Hepatocyte (in vitro differentiated cells): Measurements from ENCODE around the gene XPR1. TPM values are rescaled to one million over a fixed set of nuclear protein-coding genes. Genes with fewer than 3 reads are reported as not detected.

ENCODE experiments used
- DNase-seq: peaks from one replicate; pipeline ENCODE4 v3.0.0-alpha.2; 2016; ENCODE audit warnings: low spot score
- H2AFZ ChIP-seq: fragments of 200-600 bp; sonication (generic); 2 replicates; pipeline ENCODE4 v1.6.0; 2016; ENCODE audit warnings: antibody characterized with exemption, mild to moderate bottlenecking
- H3K27ac ChIP-seq: fragments of 200-600 bp; sonication (generic); 2 replicates; pipeline ENCODE4 v1.5.1; 2016; ENCODE audit warnings: mild to moderate bottlenecking
- H3K27me3 ChIP-seq: fragments of 200-600 bp; sonication (generic); 2 replicates; pipeline ENCODE4 v1.6.1; 2016
- H3K36me3 ChIP-seq: fragments of 200-600 bp; sonication (generic); replicated peaks from 2 replicates; pipeline ENCODE4 v1.5.1; 2016; ENCODE audit warnings: low read depth; ENCODE audit not compliant: insufficient read depth
- H3K4me1 ChIP-seq: fragments of 200-600 bp; sonication (generic); 2 replicates; pipeline ENCODE4 v1.5.1; 2016; ENCODE audit warnings: mild to moderate bottlenecking, moderate library complexity; ENCODE audit not compliant: insufficient read depth
- H3K4me2 ChIP-seq: fragments of 200-600 bp; sonication (generic); 2 replicates; pipeline ENCODE4 v1.6.0; 2016
- H3K4me3 ChIP-seq: fragments of 200-600 bp; sonication (generic); 2 replicates; pipeline ENCODE4 v1.5.1; 2016; ENCODE audit warnings: mild to moderate bottlenecking
- H3K79me2 ChIP-seq: fragments of 200-600 bp; sonication (generic); 2 replicates; pipeline ENCODE4 v1.6.0; 2017; ENCODE audit warnings: mild to moderate bottlenecking
- H3K9me2 ChIP-seq: fragments of 200-600 bp; sonication (generic); replicated peaks from 2 replicates; pipeline ENCODE4 v1.6.0; 2017; ENCODE audit warnings: mild to moderate bottlenecking; ENCODE audit not compliant: insufficient read depth
- H3K9me3 ChIP-seq: fragments of 200-600 bp; sonication (generic); 2 replicates; pipeline ENCODE4 v1.5.1; 2016; ENCODE audit warnings: low read depth, mild to moderate bottlenecking
- H4K20me1 ChIP-seq: fragments of 200-600 bp; sonication (generic); 2 replicates; pipeline ENCODE4 v1.6.0; 2016; ENCODE audit warnings: mild to moderate bottlenecking; ENCODE audit not compliant: insufficient read depth, poor library complexity, severe bottlenecking
- EZH2 ChIP-seq: fragments of 200-600 bp; sonication (generic); IDR thresholded peaks from 2 replicates; pipeline ENCODE4 v1.6.1; 2016; ENCODE audit warnings: antibody characterized with exemption, mild to moderate bottlenecking, borderline replicate concordance
- EZH2phosphoT487 ChIP-seq: fragments of 200-600 bp; sonication (generic); IDR thresholded peaks from one replicate; pipeline ENCODE4 v1.6.1; 2018; ENCODE audit warnings: antibody characterized with exemption, mild to moderate bottlenecking, low read depth, moderate library complexity; ENCODE audit not compliant: unreplicated experiment, severe bottlenecking
- WGBS: methylation state at CpG from one replicate; pipeline ENCODE4 v1.1.6; 2016; ENCODE audit warnings: low lambda C conversion rate; ENCODE audit errors: missing lambda C conversion rate; 5-methylcytosine and 5-hydroxymethylcytosine counted together
- polyA plus RNA-seq: library from polyadenylated mRNA; unstranded; fragments of >200 nt; fragmentation: Nextera tagmentation; extraction: Ambion mirVana; gene quantifications from 2 replicates; pipeline ENCODE4 v1.2.1, GENCODE V29; 2016
- total RNA-seq: library from RNA; depleted of rRNA; stranded (reverse); fragments of >200 nt; gene quantifications from 2 replicates; pipeline ENCODE4 v1.2.3, GENCODE V29; 2014
- TF ChIP-seq, protein P1 (sequence below): fragments of 200-600 bp; sonication (generic); IDR thresholded peaks from 2 replicates; pipeline ENCODE4 v1.5.1; 2016; ENCODE audit warnings: antibody characterized with exemption, mild to moderate bottlenecking; ENCODE audit not compliant: poor library complexity

XPR1 gene
- total and polyA plus RNA-seq, 2 experiments from 2014 or later = 18.2 to 41.5 TPM

DNA sequence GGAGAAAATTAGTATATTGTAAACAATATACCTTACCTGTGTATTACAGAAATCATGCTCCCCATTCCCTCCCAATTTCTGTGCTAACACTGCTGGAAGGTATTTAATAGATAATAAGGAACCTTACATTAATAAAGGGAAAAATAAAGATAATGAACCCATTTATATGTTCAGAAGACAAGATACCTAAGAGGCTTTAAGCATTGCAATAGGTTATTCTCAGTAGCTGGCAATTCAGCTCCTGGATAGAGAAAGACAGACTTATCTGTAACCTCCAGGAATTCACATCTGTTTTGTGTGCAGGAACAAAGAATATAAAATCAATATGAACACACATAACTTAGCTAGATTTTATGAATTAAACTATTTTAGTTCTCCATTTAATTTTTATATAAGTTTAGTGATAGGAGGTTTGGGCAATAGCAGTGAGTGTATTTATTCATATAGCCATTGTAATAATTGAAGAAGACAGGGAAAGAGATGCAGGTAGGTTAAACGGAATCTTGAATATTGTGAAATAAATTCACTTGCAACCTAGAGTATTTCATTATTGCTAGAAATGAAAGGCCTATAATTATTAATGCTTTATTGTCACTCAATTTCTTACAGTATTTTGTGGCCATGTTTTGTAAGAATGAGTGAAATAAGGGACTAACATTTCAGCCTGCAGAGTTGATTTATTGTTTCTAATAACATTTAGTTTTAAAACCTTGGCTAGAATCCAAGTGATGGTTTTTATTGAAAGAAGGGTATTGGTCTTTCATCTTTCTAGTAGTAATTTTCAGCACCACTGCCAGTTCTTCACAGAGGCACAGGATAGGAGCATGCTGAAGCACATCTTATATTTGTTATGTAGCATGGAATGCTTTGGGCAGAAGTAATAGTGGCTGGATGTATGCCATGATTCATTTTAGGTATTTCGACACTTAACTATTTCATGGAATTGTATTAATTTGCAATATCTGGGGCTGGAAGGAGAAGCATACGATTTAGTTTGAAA lies 1.5 kb downstream of the XPR1 start:
- H3K4me2 ChIP-seq = peak overlapping the region; percentile 71

DNA sequence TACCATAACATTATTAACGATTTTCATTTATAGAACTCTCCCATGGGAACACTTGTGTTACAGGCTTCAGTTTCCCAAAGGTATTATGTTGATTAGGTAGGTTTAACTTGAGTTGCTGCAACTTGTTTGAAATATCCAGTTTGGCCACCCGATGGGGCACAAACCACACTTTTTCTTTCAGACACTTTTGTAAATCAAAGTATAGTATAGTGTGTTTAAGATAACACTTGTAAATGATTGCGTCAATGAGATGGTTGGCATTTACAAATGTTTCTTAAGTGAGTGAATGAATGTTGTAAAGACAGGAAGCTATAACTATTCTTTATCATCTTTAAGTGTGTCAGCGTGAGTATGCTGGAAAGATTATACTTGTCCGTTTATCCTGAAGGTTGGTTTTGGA lies 4.3 kb downstream of the XPR1 start:
- Histone ChIP-seq H3K36me3 (no peaks in the 10 kb centered on the region), H3K9me2 (no peaks in the 10 kb centered on the region), H3K9me3 (no peaks in the 10 kb centered on the region), H3K79me2 (peaks cover 76% of the 10 kb centered on the region), H3K27ac (no peak overlapping the region), H3K27me3 (no peaks in the 10 kb centered on the region), H3K4me3 (no peak overlapping the region), H2AFZ (no peak overlapping the region), H3K4me1 (peaks cover 14% of the 10 kb centered on the region), H3K4me2 (no peak overlapping the region), H4K20me1 (peaks cover 19% of the 10 kb centered on the region)
- WGBS = 62% methylated on average over 5 of the region's 5 CpGs
- TF ChIP-seq, protein P1, sequence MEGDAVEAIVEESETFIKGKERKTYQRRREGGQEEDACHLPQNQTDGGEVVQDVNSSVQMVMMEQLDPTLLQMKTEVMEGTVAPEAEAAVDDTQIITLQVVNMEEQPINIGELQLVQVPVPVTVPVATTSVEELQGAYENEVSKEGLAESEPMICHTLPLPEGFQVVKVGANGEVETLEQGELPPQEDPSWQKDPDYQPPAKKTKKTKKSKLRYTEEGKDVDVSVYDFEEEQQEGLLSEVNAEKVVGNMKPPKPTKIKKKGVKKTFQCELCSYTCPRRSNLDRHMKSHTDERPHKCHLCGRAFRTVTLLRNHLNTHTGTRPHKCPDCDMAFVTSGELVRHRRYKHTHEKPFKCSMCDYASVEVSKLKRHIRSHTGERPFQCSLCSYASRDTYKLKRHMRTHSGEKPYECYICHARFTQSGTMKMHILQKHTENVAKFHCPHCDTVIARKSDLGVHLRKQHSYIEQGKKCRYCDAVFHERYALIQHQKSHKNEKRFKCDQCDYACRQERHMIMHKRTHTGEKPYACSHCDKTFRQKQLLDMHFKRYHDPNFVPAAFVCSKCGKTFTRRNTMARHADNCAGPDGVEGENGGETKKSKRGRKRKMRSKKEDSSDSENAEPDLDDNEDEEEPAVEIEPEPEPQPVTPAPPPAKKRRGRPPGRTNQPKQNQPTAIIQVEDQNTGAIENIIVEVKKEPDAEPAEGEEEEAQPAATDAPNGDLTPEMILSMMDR = peak; percentile 40
- TF ChIP-seq EZH2 = no peak
- DNase-seq = no peak

More for the DNA sequence above, 1.5 kb downstream of the XPR1 start:
- no peak for DNase-seq
- no peaks in the 10 kb centered on the region for H3K27me3 ChIP-seq
- H3K9me2 ChIP-seq = no peaks in the 10 kb centered on the region
- peaks cover 19% of the 10 kb centered on the region for H4K20me1 ChIP-seq
- peaks cover 14% of the 10 kb centered on the region for H3K4me1 ChIP-seq
- H3K79me2 ChIP-seq = peaks cover 58% of the 10 kb centered on the region
- peak overlapping the region; percentile 48 for H3K4me3 ChIP-seq
- H3K27ac ChIP-seq = no peak overlapping the region
- no peaks in the 10 kb centered on the region for H3K36me3 ChIP-seq
- no peak overlapping the region for H2AFZ ChIP-seq
- TF ChIP-seq EZH2 (no peak), EZH2phosphoT487 (no peak)
- TF ChIP-seq, protein P1 = no peak
- no peaks in the 10 kb centered on the region for H3K9me3 ChIP-seq
- 58% methylated on average over 3 of the region's 3 CpGs for whole genome bisulfite sequencing

GRCh38 chr1:180639871-180640270 lies 8.0 kb downstream of the XPR1 start:
- peaks cover 78% of the 10 kb centered on the region for H3K79me2 ChIP-seq
- H3K4me3 ChIP-seq = no peak overlapping the region
- H3K9me3 ChIP-seq = no peaks in the 10 kb centered on the region
- TF ChIP-seq EZH2 = no peak
- no peak for TF ChIP-seq EZH2phosphoT487
- TF ChIP-seq, protein P1 = no peak
- DNase-seq = no peak
- H3K4me2 ChIP-seq = no peak overlapping the region
- no peaks in the 10 kb centered on the region for H3K27me3 ChIP-seq
- no peak overlapping the region for H3K27ac ChIP-seq
- H2AFZ ChIP-seq = no peak overlapping the region
- no peaks in the 10 kb centered on the region for H3K36me3 ChIP-seq
- peaks cover 3% of the 10 kb centered on the region for H3K4me1 ChIP-seq
- H4K20me1 ChIP-seq = peaks cover 3% of the 10 kb centered on the region
- H3K9me2 ChIP-seq = no peaks in the 10 kb centered on the region
